ENCODE data around the gene THRB. TPM values are rescaled to one million over a fixed set of nuclear protein-coding genes. Genes with fewer than 3 reads are reported as not detected.
"Not testable (repeated sequence)": the region's sequence is repeated elsewhere in the genome, so short reads cannot be mapped to it uniquely, and the experiment has no call there.

THRB gene
- polyA plus RNA-seq, 1 experiment = 0.83 TPM

- TF ChIP-seq CTCF (IDR thresholded peaks at IDR 0.05; ENCODE audit: insufficient read depth, low read depth, low read length) = no peak
- no peaks in the 10 kb centered on the region for H3K27me3 ChIP-seq (ENCODE audit: control insufficient read depth, insufficient read depth, low read length)
- ChIA-PET CTCF (no interaction called here), POLR2A (no interaction called here)
- H3K36me3 ChIP-seq (ENCODE audit: control insufficient read depth, insufficient read depth, low read length) = no peaks in the 10 kb centered on the region
- DNase-seq (ENCODE audit: low read depth) = no peak
- H3K4me3 ChIP-seq (ENCODE audit: low read depth, low read length) = no peak overlapping the region
Observed at GRCh38 chr3:24096271-24096670, 398.4 kb downstream of the THRB start.

- CTCF ChIA-PET; H3K27me3 ChIP-seq (ENCODE audit: control insufficient read depth, insufficient read depth, low read length); DNase-seq (ENCODE audit: low read depth); H3K36me3 ChIP-seq (ENCODE audit: control insufficient read depth, insufficient read depth, low read length); H3K4me3 ChIP-seq (ENCODE audit: low read depth, low read length); POLR2A ChIA-PET: not testable (repeated sequence)
Observed at GRCh38 chr3:24094818-24095217, 399.8 kb downstream of the THRB start.

- CTCF ChIA-PET = interaction anchor here (0.6 to 1.6 kb wide), 26 partner anchors 10 to 1204 kb away, joined by 3 to 14 read pairs (median 4); no protein-coding TSS in a partner anchor
- no peak for DNase-seq (ENCODE audit: low read depth)
- H3K4me3 ChIP-seq (ENCODE audit: low read depth, low read length) = no peak overlapping the region
Observed at GRCh38 chr3:24088782-24089181, 405.9 kb downstream of the THRB start.

GRCh38 chr3:24087469-24087868, 407.2 kb downstream of the THRB start:
- Histone ChIP-seq H3K27me3 (ENCODE audit: control insufficient read depth, insufficient read depth, low read length) (no peaks in the 10 kb centered on the region), H3K36me3 (ENCODE audit: control insufficient read depth, insufficient read depth, low read length) (no peaks in the 10 kb centered on the region), H3K4me3 (ENCODE audit: low read depth, low read length) (no peak overlapping the region)
- TF ChIP-seq CTCF (IDR thresholded peaks at IDR 0.05; ENCODE audit: insufficient read depth, low read depth, low read length) = no peak
- CTCF ChIA-PET = interaction anchor here (0.6 to 1.6 kb wide), 4 partner anchors 10 to 88 kb away, joined by 3 to 5 read pairs (median 3); no protein-coding TSS in a partner anchor
- POLR2A ChIA-PET = no interaction called here
- no peak for DNase-seq (ENCODE audit: low read depth)

More at GRCh38 chr3:24088782-24089181, 405.9 kb downstream of the THRB start:
- POLR2A ChIA-PET = no interaction called here
- Histone ChIP-seq H3K36me3 (ENCODE audit: control insufficient read depth, insufficient read depth, low read length) (no peaks in the 10 kb centered on the region), H3K27me3 (ENCODE audit: control insufficient read depth, insufficient read depth, low read length) (no peaks in the 10 kb centered on the region)
- peak; percentile 64 for TF ChIP-seq CTCF (IDR thresholded peaks at IDR 0.05; ENCODE audit: insufficient read depth, low read depth, low read length)

- ChIA-PET POLR2A (no interaction called here), CTCF (interaction anchor here (0.6 to 0.8 kb wide), 2 partner anchors 15 to 87 kb away, joined by 3 read pairs; no protein-coding TSS in a partner anchor)
- Histone ChIP-seq H3K27me3 (ENCODE audit: control insufficient read depth, insufficient read depth, low read length) (no peaks in the 10 kb centered on the region), H3K36me3 (ENCODE audit: control insufficient read depth, insufficient read depth, low read length) (no peaks in the 10 kb centered on the region), H3K4me3 (ENCODE audit: low read depth, low read length) (no peak overlapping the region)
- TF ChIP-seq CTCF (IDR thresholded peaks at IDR 0.05; ENCODE audit: insufficient read depth, low read depth, low read length) = no peak
- no peak for DNase-seq (ENCODE audit: low read depth)
Observed at GRCh38 chr3:24086617-24087404, 407.8 kb downstream of the THRB start.
